GM12873 (cell line): ENCODE measurements around the gene UBAC2.

Source experiments
- CTCF ChIP-seq: IDR thresholded peaks from 2 replicates; pipeline ENCODE4 v1.5.1; 2012; ENCODE audit warnings: low read depth, mild to moderate bottlenecking, moderate library complexity, low read length, control low read depth; ENCODE audit not compliant: insufficient read depth; ENCODE audit errors: missing control alignments

Gene UBAC2

GRCh38 chr13:99190147-99190985 is 10.3 kb upstream of the UBAC2 start:
- TF ChIP-seq CTCF: no peak

- TF ChIP-seq CTCF: no peak
Observed at GRCh38 chr13:99191336-99191899, 9.2 kb upstream of the UBAC2 start.

- TF ChIP-seq CTCF: no peak
Observed at GRCh38 chr13:99191900-99192399, 8.7 kb upstream of the UBAC2 start.

GRCh38 chr13:99192480-99192879 is 8.2 kb upstream of the UBAC2 start:
- no peak for TF ChIP-seq CTCF

GRCh38 chr13:99193152-99193551 is 7.5 kb upstream of the UBAC2 start:
- TF ChIP-seq CTCF: no peak

GRCh38 chr13:99196466-99197116 is 4.1 kb upstream of the UBAC2 start:
- peak; percentile 36 for TF ChIP-seq CTCF

- no peak for TF ChIP-seq CTCF
Observed at GRCh38 chr13:99197117-99197651, 3.5 kb upstream of the UBAC2 start.
